Common myeloid progenitor, CD34-positive (primary cell): ENCODE results near the gene PKD2.
"Not testable (repeated sequence)": the region's sequence is repeated elsewhere in the genome, so short reads cannot be mapped to it uniquely, and the experiment has no call there.

Experiments
- CTCF ChIA-PET: fragments of 350-600 bp; sonication (Branson Sonifier 250); formaldehyde crosslinking; loops from one replicate; lab custom pipeline; 2021; ENCODE audit warnings: antibody characterized with exemption; lab: Charles Lee
- POLR2A ChIA-PET: fragments of 350-600 bp; sonication (Branson Sonifier 250); formaldehyde crosslinking; loops from one replicate; lab custom pipeline; 2021; ENCODE audit warnings: antibody characterized with exemption; lab: Charles Lee
- DNase-seq, 3 donors: peaks; one replicate each; pipeline versions ENCODE4 v3.0.0 to v3.0.0-alpha.2; 2013
- H3K27ac ChIP-seq, 2 experiments: 1 replicate in 1 of 2; 2 replicates in 1 of 2; pipeline ENCODE4 v1.7.0; 2013; ENCODE audit warnings: inconsistent platforms in 2 of 2, low read length in 2 of 2, mild to moderate bottlenecking in 2 of 2, low read depth in 1 of 2, moderate library complexity in 1 of 2; ENCODE audit not compliant: severe bottlenecking in 2 of 2, insufficient read depth in 1 of 2, poor library complexity in 1 of 2
- H3K27me3 ChIP-seq, 5 experiments: replicated peaks in 2 of 5; 1 replicate in 3 of 5; 2 replicates in 2 of 5; pipeline versions ENCODE4 v1.6.1 to v1.7.0; 2013; ENCODE audit warnings: low read length in 4 of 5, mild to moderate bottlenecking in 2 of 5, moderate library complexity in 2 of 5, inconsistent platforms in 1 of 5; ENCODE audit not compliant: insufficient read depth in 5 of 5, control insufficient read depth in 4 of 5
- H3K36me3 ChIP-seq, 4 experiments: 1 replicate in 2 of 4; 2 replicates in 2 of 4; pipeline versions ENCODE4 v1.6.1 to v1.7.0; 2013; ENCODE audit warnings: low read length in 3 of 4, control low read depth in 1 of 4, mild to moderate bottlenecking in 1 of 4; ENCODE audit not compliant: control insufficient read depth in 4 of 4, insufficient read depth in 4 of 4
- H3K4me1 ChIP-seq, 4 experiments: 1 replicate in 3 of 4; 2 replicates in 1 of 4; pipeline versions ENCODE4 v1.6.1 to v1.7.1; 2013; ENCODE audit warnings: low read length in 3 of 4, mild to moderate bottlenecking in 3 of 4, control low read depth in 1 of 4, inconsistent platforms in 1 of 4, moderate library complexity in 1 of 4; ENCODE audit not compliant: control insufficient read depth in 4 of 4, insufficient read depth in 4 of 4; ENCODE audit errors: control extremely low read depth in 1 of 4
- H3K4me3 ChIP-seq, 7 experiments: 1 replicate in 4 of 7; 2 replicates in 3 of 7; pipeline versions ENCODE4 v1.5.1 to v1.7.0; 2013; ENCODE audit warnings: mild to moderate bottlenecking in 7 of 7, low read length in 6 of 7, moderate library complexity in 6 of 7, inconsistent platforms in 2 of 7, low read depth in 2 of 7, control low read depth in 1 of 7; ENCODE audit not compliant: insufficient read depth in 4 of 7, control insufficient read depth in 1 of 7; ENCODE audit errors: extremely low read depth in 1 of 7
- H3K9me3 ChIP-seq, 5 experiments: 1 replicate in 4 of 5; 2 replicates in 1 of 5; pipeline versions ENCODE4 v1.6.1 to v1.7.1; 2013; ENCODE audit warnings: low read length in 4 of 5, mild to moderate bottlenecking in 2 of 5, inconsistent platforms in 1 of 5, low read depth in 1 of 5, moderate library complexity in 1 of 5; ENCODE audit not compliant: control insufficient read depth in 4 of 5, insufficient read depth in 2 of 5; ENCODE audit errors: control extremely low read depth in 1 of 5
- WGBS: methylation state at CpG from one replicate; pipeline ENCODE4 v1.1.5; 2013; ENCODE audit not compliant: insufficient coverage; 5-methylcytosine and 5-hydroxymethylcytosine counted together

PKD2 gene

DNA sequence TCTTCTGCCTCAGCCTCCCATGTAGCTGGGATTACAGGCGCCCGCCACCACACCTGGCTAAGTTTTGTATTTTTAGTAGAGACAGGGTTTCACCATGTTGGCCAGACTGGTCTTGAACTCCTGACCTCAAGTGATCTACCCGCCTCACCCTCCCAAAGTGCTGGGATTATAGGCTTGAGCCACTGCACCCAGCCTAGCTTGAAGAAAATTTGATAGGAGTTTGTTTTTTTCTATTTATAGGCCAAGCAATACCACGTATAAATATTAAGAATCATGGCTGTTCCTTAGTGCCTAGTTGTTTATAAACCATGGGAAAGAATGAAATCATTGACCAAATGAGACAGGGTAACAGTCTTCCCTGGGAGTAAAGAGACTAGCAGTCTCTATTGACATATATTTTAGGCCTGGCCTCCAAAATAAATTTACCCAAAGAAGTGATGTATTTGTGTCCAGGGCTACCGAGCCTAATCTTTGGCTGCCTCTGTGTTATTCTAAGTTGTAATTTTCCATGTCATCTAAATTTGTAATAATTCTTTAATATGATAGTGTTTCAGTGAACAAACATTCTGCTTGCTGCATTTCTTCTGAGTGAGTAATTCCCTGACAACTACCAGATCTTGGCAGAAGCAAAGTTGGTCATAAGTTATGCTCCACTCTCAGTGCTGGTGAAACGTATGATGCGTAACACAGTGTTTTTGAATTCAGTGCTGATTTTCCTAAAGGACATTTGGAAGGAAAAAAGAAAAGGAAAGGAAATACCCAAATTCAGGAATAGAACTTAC, 10.3 kb downstream of the PKD2 start:
- no peak overlapping the region for H3K27ac ChIP-seq
- ChIA-PET CTCF (interaction anchor here (1.8 kb wide), 1 partner anchor 32 kb away, joined by 4 read pairs; no protein-coding TSS in a partner anchor), POLR2A (no interaction called here)
- peaks cover 0 to 31% (median 10%) of the 10 kb centered on the region in 4 experiments for H3K36me3 ChIP-seq
- H3K4me1 ChIP-seq, result peaks cover 13 to 42% (median 34%) of the 10 kb centered on the region in 4 experiments
- H3K27me3 ChIP-seq, result no peaks in the 10 kb centered on the region
- no peaks in the 10 kb centered on the region for H3K9me3 ChIP-seq
- no peak overlapping the region for H3K4me3 ChIP-seq
- WGBS, result 100% methylated on average over 2 of the region's 7 CpGs
- no peak for DNase-seq

DNA sequence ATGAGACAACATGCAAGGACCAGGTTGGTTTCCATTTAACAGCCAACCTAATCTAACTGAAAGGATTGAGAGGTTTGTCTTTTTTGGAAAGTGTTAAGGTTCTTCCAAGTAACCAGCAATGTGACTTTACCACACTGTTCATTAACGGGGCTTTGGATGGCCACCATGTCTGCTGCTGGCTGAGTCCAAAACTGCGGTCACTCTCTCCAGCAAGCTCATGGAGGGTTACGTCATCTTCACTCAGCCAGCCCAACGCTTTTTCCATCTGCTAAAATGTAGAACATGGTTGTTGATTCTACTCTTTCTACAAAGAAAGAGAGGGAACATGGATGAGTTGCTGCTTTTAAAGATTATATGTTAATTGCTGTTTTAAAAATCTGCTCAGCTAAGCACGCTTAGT, 11.0 kb downstream of the PKD2 start:
- DNase-seq, result no peak
- CTCF ChIA-PET, result interaction anchor here (1.1 kb wide), 1 partner anchor 15 kb away, joined by 3 read pairs; no protein-coding TSS in a partner anchor
- POLR2A ChIA-PET, result no interaction called here
- Histone ChIP-seq H3K27ac (peak overlapping the region in 1 of 2 experiments; percentile 6), H3K36me3 (peaks cover 2 to 37% (median 14%) of the 10 kb centered on the region in 4 experiments), H3K4me1 (peaks cover 10 to 34% (median 27%) of the 10 kb centered on the region in 4 experiments), H3K4me3 (no peak overlapping the region), H3K27me3 (no peaks in the 10 kb centered on the region), H3K9me3 (no peaks in the 10 kb centered on the region)
- WGBS, result 90% methylated on average over 2 of the region's 5 CpGs

DNA sequence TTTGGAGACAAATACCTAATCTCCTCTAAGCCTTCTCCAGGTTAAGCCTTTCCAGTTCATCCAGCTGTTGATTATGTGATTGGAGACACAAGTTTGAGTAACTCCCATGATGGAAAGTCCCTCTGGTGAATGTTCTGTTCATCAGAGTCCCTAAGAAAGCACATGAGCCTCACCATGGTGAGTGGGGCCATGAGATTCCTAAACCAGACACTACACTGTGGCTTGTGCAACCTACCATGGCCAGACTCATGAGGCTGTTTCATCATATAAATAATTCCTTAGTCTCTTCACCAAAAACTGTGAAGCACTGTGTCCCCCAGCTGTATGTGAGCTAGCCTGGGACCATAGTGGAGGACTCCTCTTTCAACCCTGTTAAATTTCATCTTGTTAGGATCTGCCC, 14.4 kb downstream of the PKD2 start:
- H3K27ac ChIP-seq, result no peak overlapping the region
- CTCF ChIA-PET, result interaction anchor here (0.6 to 3.0 kb wide), 8 partner anchors 8 to 173 kb away, joined by 3 to 17 read pairs (median 4); no protein-coding TSS in a partner anchor
- POLR2A ChIA-PET, result interaction anchor here (0.6 to 1.3 kb wide), 2 partner anchors 9 to 208 kb away, joined by 3 to 4 read pairs; no protein-coding TSS in a partner anchor
- H3K27me3 ChIP-seq, result no peaks in the 10 kb centered on the region
- peaks cover 0 to 16% (median 12%) of the 10 kb centered on the region in 5 experiments for H3K9me3 ChIP-seq
- H3K4me1 ChIP-seq, result peaks cover 0 to 9% (median 5%) of the 10 kb centered on the region in 4 experiments
- H3K36me3 ChIP-seq, result peaks cover 9 to 50% (median 29%) of the 10 kb centered on the region in 4 experiments
- no peak for DNase-seq
- no peak overlapping the region for H3K4me3 ChIP-seq

DNA sequence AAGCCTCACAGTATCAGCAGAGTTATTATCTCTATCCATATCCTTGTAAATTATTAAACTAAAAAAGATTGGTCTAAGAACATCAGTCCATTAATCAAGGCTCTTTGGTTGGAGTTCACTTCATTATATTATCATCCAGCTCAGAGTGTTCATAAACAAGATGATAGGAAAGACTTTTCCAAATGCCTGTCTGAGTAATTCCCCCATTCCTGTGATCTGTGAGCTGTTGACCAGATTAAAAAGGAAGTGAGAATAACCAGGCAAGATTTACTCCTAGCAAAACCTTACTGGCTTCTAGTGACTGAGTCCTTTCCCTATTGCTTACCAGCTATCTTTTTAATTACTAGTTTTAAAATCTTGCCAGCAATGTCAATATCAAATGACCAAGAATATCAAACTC, 14.9 kb downstream of the PKD2 start:
- DNase-seq, result no peak
- ChIA-PET CTCF (interaction anchor here (0.6 to 3.0 kb wide), 7 partner anchors 8 to 172 kb away, joined by 3 to 17 read pairs (median 6); no protein-coding TSS in a partner anchor), POLR2A (interaction anchor here (1.3 kb wide), 1 partner anchor 10 kb away, joined by 3 read pairs; no protein-coding TSS in a partner anchor)
- no peak overlapping the region for H3K4me3 ChIP-seq
- H3K27me3 ChIP-seq, result no peaks in the 10 kb centered on the region
- no peak overlapping the region for H3K27ac ChIP-seq
- H3K4me1 ChIP-seq, result peaks cover 0 to 9% (median 5%) of the 10 kb centered on the region in 4 experiments
- peaks cover 0 to 20% (median 12%) of the 10 kb centered on the region in 5 experiments for H3K9me3 ChIP-seq
- peaks cover 9 to 52% (median 29%) of the 10 kb centered on the region in 4 experiments for H3K36me3 ChIP-seq

DNA sequence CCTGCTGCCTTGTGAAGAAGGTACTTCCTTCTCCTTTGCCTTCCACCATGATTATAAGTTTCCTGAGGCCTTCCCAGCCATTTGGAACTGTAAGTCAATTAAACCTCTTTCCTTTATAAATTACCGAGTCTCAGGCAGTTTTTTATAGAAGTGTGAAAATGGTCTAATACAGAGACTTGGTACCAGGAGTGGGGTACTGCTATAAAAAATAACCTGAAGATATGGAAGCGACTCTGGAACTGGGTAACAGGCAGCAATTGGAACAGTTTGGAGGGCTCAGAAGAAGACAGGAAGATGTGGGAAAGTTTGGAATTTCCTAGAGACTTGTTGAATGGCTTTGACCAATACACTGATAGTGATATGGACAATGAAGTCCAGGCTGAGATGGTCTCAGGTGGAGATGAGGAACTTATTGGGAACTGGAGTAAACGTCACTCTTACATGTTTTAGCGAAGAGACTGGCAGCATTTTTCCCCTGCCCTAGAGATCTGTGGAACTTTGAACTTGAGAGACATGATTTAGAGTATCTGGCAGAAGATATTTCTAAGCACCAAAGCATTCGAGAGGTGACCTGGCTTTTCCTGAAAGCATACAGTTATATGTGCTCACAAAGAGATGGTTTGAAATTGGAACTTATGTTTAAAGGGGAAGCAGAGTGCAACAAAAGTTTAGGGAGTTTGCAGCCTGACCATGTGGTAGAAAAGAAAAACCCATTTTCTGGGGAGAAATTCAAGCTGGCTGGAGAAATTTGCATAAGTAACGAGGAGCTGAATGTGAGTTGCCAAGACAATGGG, 18.6 kb downstream of the PKD2 start:
- H3K9me3 ChIP-seq, result peaks cover 0 to 20% (median 12%) of the 10 kb centered on the region in 5 experiments
- H3K36me3 ChIP-seq, result peaks cover 14 to 63% (median 22%) of the 10 kb centered on the region in 4 experiments
- H3K27me3 ChIP-seq, CTCF ChIA-PET, H3K27ac ChIP-seq, DNase-seq, H3K4me3 ChIP-seq, POLR2A ChIA-PET: not testable (repeated sequence)
- WGBS, result 98% methylated on average over 5 of the region's 6 CpGs
- peaks cover 0 to 13% (median 6%) of the 10 kb centered on the region in 4 experiments for H3K4me1 ChIP-seq

DNA sequence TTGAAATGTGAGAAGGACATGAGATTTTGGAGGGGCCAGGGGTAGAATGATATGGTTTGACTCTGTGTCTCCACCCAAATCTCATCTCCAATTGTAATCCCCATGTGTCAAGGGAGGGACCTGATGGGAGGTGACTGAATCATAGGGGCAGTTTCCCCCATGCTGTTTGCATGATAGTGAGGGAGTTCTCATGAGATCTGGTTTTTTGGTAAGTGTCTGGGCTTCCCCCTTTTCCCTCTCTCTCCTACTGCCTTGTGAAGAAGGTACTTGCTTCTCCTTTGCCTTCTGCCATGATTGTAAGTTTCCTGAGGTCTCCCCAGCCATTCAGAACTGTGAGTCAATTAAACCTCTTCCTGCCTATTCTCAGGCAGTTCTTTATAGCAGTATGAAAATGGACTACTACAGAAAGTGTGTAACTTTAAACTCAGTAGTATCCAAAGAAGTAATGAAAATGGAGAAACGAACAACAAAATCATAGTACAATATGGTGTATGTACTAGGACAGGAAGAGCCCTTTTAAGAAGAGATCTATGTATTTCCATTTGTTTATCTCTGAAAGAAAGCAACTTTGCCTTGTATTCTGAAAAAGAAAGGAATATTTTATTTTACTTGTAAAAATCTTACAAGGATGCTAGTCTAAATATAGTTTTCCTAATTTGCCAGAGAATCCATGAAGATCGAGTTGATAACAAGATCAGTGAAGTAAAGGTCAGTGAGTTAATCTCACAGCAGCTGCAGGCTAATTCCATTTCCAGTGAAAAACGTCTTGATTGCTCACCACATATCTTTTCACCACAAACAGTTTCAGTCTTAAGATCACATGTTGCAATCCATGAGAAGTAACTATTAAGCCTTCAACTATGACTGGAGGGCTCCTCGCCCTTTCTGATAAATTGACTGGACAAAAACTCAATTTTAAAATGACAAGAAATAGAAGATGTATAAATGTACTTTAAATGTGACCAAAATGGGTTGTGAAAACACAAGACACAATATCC, 20.5 kb downstream of the PKD2 start:
- H3K27me3 ChIP-seq, result no peaks in the 10 kb centered on the region
- 0% methylated on average over 1 of the region's 4 CpGs for WGBS
- peaks cover 15 to 56% (median 19%) of the 10 kb centered on the region in 4 experiments for H3K36me3 ChIP-seq
- H3K4me3 ChIP-seq, result no peak overlapping the region
- H3K9me3 ChIP-seq, result peaks cover 0 to 20% (median 12%) of the 10 kb centered on the region in 5 experiments
- H3K27ac ChIP-seq, result peak overlapping the region in 1 of 2 experiments; percentile 44
- DNase-seq, result peak in 2 of 3 donors; percentile 69 to 83
- ChIA-PET POLR2A (no interaction called here), CTCF (interaction anchor here (1.6 kb wide), 1 partner anchor 189 kb away, joined by 4 read pairs; no protein-coding TSS in a partner anchor)
- H3K4me1 ChIP-seq, result peaks cover 0 to 13% (median 6%) of the 10 kb centered on the region in 4 experiments
